ENCODE measurements around the gene AMACR.

The AMACR gene

DNA sequence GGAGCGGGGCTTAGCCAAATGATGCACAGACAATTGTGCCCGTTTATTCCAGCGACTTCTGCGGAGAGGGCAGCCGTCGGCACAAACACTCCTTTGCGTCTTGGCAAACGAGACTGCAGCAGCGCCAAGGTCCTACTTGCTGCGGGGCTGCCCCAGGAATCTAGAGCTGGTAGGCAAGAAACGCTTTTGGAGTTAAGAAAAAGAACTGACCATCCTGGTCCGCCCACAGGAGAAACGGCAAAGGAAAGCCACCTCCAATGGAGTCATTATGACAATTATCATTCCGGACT is 69.4 kb downstream of the AMACR start:
- DNase-seq (ENCODE audit: low read depth): no peak
- H3K4me3 ChIP-seq (ENCODE audit: low read length): no peak overlapping the region
- TF ChIP-seq, protein P1, sequence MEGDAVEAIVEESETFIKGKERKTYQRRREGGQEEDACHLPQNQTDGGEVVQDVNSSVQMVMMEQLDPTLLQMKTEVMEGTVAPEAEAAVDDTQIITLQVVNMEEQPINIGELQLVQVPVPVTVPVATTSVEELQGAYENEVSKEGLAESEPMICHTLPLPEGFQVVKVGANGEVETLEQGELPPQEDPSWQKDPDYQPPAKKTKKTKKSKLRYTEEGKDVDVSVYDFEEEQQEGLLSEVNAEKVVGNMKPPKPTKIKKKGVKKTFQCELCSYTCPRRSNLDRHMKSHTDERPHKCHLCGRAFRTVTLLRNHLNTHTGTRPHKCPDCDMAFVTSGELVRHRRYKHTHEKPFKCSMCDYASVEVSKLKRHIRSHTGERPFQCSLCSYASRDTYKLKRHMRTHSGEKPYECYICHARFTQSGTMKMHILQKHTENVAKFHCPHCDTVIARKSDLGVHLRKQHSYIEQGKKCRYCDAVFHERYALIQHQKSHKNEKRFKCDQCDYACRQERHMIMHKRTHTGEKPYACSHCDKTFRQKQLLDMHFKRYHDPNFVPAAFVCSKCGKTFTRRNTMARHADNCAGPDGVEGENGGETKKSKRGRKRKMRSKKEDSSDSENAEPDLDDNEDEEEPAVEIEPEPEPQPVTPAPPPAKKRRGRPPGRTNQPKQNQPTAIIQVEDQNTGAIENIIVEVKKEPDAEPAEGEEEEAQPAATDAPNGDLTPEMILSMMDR (IDR thresholded peaks at IDR 0.05; ENCODE audit: insufficient read depth, low read depth, low read length, missing control alignments): no peak

DNA sequence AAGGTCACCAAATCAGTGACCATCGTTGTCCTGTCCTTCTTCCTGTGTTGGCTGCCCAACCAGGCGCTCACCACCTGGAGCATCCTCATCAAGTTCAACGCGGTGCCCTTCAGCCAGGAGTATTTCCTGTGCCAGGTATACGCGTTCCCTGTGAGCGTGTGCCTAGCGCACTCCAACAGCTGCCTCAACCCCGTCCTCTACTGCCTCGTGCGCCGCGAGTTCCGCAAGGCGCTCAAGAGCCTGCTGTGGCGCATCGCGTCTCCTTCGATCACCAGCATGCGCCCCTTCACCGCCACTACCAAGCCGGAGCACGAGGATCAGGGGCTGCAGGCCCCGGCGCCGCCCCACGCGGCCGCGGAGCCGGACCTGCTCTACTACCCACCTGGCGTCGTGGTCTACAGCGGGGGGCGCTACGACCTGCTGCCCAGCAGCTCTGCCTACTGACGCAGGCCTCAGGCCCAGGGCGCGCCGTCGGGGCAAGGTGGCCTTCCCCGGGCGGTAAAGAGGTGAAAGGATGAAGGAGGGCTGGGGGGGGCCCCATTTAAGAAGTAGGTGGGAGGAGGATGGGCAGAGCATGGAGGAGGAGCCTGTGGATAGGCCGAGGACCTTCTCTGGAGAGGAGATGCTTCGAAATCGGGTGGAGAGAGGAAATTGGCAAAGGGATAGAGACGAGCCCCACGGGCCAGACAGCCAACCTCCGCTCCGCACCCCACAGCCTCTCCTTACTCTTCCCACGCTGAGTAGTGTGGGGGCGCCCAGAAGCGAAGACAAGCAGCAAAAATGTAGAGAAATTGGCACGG is 69.9 kb downstream of the AMACR start:
- DNase-seq (ENCODE audit: low read depth): no peak
- no peak overlapping the region for H3K4me3 ChIP-seq (ENCODE audit: low read length)
- TF ChIP-seq, protein P1 (IDR thresholded peaks at IDR 0.05; ENCODE audit: insufficient read depth, low read depth, low read length, missing control alignments): no peak

DNA sequence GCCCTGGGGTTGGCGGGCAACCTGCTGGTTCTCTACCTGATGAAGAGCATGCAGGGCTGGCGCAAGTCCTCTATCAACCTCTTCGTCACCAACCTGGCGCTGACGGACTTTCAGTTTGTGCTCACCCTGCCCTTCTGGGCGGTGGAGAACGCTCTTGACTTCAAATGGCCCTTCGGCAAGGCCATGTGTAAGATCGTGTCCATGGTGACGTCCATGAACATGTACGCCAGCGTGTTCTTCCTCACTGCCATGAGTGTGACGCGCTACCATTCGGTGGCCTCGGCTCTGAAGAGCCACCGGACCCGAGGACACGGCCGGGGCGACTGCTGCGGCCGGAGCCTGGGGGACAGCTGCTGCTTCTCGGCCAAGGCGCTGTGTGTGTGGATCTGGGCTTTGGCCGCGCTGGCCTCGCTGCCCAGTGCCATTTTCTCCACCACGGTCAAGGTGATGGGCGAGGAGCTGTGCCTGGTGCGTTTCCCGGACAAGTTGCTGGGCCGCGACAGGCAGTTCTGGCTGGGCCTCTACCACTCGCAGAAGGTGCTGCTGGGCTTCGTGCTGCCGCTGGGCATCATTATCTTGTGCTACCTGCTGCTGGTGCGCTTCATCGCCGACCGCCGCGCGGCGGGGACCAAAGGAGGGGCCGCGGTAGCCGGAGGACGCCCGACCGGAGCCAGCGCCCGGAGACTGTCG is 70.7 kb downstream of the AMACR start:
- TF ChIP-seq, protein P1 (IDR thresholded peaks at IDR 0.05; ENCODE audit: insufficient read depth, low read depth, low read length, missing control alignments): no peak
- no peak overlapping the region for H3K4me3 ChIP-seq (ENCODE audit: low read length)
- no peak for DNase-seq (ENCODE audit: low read depth)

DNA sequence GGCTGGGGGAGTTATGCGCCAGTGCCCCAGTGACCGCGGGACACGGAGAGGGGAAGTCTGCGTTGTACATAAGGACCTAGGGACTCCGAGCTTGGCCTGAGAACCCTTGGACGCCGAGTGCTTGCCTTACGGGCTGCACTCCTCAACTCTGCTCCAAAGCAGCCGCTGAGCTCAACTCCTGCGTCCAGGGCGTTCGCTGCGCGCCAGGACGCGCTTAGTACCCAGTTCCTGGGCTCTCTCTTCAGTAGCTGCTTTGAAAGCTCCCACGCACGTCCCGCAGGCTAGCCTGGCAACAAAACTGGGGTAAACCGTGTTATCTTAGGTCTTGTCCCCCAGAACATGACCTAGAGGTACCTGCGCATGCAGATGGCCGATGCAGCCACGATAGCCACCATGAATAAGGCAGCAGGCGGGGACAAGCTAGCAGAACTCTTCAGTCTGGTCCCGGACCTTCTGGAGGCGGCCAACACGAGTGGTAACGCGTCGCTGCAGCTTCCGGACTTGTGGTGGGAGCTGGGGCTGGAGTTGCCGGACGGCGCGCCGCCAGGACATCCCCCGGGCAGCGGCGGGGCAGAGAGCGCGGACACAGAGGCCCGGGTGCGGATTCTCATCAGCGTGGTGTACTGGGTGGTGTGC is 71.4 kb downstream of the AMACR start, which contains the start of gene RXFP3:
TSS of gene RXFP3 (plus strand) at position 6 of the 636 bp plus-strand sequence. CDS start at position 361, 355 bp downstream.
- H3K4me3 ChIP-seq (ENCODE audit: low read length): peak within 1 kb of the TSS; percentile 4
- TF ChIP-seq, protein P1 (IDR thresholded peaks at IDR 0.05; ENCODE audit: insufficient read depth, low read depth, low read length, missing control alignments): no peak
- peak; percentile 11 for DNase-seq (ENCODE audit: low read depth)

All from epithelial cell of esophagus (primary cell).